Upper lobe of left lung (tissue), 4 donors: Measurements from ENCODE around the gene TRMT1.

Experiments used
- POLR2A ChIP-seq, 4 donors: fragments of 450-650 bp; IDR thresholded peaks; one replicate each; pipeline ENCODE4 v1.5.1; 2016 to 2017; ENCODE audit warnings: antibody characterized with exemption in 4 of 4, mild to moderate bottlenecking in 2 of 4
- POLR2AphosphoS5 ChIP-seq, 2 donors: sonication (generic); formaldehyde crosslinking; IDR thresholded peaks; one replicate each; pipeline ENCODE4 v1.5.1; 2017; ENCODE audit warnings: antibody characterized with exemption in 2 of 2
- TF ChIP-seq, protein P1 (sequence below), 6 experiments: fragments of 450-650 bp in 4 of 6; fragments of 200-600 bp in 2 of 6; sonication (generic) in 2 of 6; IDR thresholded peaks; one replicate each; pipeline ENCODE4 v1.5.1; 2016 to 2019; ENCODE audit warnings: antibody characterized with exemption in 6 of 6

DNA sequence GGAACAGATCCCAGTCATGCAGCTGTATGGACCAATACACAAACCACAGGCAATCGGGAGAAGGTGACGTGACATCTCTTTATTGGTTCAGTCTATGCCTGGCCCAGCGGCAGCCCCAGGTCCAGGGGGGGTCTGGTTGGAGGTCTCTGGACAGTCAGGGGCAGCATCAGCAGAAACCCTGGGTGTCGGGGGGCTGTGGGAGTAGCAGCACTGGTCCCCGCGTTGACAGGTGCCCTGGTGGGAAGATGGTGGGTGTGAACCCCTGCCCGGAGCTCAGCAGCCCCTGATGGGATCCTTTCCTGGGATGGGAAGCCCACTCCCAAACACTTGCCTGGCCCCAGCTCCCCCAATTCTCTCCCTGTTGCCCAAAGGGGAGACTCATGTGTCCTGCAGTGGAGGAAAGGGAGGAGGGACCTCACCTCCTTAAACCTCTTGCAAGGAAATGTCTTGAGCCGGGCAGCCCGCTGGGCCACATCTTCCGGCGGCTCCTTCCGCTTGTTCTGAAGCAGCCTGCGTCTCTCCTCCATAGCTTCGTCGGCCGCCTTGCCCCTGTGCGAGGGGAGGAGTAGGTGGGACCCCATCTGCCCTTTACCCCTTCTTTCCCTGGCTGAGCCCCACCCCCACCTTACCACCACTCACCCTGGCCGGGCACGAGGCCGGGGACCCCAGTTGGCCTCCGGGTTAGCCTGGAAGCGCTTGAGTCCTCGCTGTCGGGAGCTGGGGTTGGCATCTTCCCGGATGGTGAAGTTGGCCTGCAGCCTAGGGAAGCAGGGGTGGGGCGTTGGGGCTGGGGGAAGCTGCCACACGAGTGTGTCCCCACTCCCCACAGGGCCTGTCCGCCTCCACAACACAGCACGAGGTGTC lies 11.5 kb downstream of the TRMT1 start:
- TF ChIP-seq, protein P1, sequence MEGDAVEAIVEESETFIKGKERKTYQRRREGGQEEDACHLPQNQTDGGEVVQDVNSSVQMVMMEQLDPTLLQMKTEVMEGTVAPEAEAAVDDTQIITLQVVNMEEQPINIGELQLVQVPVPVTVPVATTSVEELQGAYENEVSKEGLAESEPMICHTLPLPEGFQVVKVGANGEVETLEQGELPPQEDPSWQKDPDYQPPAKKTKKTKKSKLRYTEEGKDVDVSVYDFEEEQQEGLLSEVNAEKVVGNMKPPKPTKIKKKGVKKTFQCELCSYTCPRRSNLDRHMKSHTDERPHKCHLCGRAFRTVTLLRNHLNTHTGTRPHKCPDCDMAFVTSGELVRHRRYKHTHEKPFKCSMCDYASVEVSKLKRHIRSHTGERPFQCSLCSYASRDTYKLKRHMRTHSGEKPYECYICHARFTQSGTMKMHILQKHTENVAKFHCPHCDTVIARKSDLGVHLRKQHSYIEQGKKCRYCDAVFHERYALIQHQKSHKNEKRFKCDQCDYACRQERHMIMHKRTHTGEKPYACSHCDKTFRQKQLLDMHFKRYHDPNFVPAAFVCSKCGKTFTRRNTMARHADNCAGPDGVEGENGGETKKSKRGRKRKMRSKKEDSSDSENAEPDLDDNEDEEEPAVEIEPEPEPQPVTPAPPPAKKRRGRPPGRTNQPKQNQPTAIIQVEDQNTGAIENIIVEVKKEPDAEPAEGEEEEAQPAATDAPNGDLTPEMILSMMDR (IDR thresholded peaks at IDR 0.05) = peak in 1 of 6 experiments; percentile 6
- TF ChIP-seq POLR2A (IDR thresholded peaks at IDR 0.05) (no peak), POLR2AphosphoS5 (IDR thresholded peaks at IDR 0.05) (no peak)
